Central memory CD4-positive, alpha-beta T cell (primary cell): ENCODE results near the gene AMPD2.
A peak's percentile ranks its signal among the peaks of the same experiment; 100 is the strongest.

Source experiments
- DNase-seq: peaks from one replicate; pipeline ENCODE4 v3.0.0; 2022
- total RNA-seq, 3 experiments: gene quantifications; one replicate each; lab custom pipeline; 2026; lab: John Stamatoyannopoulos, UW

Gene AMPD2
- total RNA-seq = 54.5 to 122 (median 107) reads per million in 3 experiments

DNA sequence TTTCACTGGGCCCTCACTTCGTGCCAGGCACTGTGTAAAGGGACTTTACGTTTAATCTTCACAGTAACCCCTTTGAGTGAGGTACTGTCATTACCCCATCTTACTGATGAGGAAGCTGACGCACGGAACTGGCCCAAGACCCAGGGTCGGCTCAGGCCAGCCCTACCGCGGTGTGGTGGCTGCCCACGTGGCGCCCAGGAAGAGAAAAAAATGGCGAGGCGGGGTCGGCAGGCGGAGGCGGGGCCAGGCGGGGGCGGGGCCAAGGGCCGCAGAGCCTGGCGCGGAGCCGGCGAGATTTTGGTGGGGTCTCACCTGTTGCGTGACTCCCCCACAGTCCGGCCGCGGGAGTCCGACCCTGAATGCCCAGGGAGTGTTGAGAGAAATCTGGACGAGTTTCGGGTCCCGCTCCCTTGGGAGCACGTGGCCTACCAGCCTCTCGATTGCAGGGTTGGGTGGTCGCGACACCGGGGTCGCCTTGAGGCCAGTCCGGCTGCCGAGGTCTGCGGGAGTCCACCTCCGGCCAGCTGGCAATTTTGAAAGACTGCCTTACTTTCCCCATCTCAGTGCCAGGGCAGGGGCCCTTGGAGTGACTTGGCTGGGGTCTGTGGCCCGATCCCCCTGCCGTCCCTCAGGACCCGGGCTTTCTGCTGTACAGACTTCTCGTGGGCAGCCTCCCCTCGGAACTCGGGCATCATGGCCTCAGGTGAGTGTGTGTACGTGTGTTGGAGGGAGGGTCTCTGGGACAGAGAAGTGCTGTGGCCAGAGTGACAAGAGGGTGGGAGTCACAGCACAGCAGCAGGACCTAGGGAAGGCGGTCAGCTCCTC is at the start of gene AMPD2, which contains the start of gene GNAT2:
TSS of gene AMPD2 (plus strand) at position 262 of the 825 bp plus-strand sequence. CDS start 1,339 bp downstream, outside the sequence.
TSS of gene GNAT2 (minus strand) at position 41 of the 825 bp plus-strand sequence. CDS start 6,746 bp downstream, outside the sequence.
- DNase-seq = peak; percentile 72

DNA sequence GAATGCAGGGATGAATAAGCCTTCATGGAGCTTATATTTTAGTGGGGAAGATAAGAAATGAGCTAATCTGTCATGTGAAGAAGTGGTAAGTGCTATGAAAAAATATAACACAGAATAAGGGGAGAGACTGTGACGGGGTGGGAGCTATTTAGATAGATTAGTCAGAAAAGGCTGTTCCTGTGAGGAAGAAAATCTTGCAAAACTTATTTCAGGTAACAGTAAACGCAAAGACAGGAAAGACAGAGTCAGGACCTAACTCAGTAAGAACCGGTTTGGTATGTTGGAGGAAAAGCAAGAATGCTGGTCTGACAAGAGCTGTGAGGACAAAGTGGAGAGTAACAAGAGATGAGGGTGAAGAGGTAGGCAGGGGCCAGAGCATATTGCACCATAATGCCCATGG is 49.2 kb upstream of the AMPD2 start:
- no peak for DNase-seq

DNA sequence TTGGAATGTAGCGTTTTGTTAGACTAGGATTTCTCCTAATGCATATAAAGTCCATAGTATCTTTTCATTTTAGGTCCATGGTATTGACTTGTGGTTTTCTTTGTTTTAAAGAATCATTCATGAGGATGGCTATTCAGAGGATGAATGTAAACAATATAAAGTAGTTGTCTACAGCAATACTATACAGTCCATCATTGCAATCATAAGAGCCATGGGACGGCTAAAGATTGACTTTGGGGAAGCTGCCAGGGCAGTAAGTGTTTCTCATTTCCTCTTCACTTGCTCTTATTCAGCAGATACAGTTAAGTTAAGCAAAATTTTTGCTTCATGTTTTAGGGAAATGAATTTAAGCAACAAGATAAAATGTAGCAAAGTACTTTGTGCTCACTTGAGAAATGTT is 45.9 kb upstream of the AMPD2 start:
- no peak for DNase-seq

DNA sequence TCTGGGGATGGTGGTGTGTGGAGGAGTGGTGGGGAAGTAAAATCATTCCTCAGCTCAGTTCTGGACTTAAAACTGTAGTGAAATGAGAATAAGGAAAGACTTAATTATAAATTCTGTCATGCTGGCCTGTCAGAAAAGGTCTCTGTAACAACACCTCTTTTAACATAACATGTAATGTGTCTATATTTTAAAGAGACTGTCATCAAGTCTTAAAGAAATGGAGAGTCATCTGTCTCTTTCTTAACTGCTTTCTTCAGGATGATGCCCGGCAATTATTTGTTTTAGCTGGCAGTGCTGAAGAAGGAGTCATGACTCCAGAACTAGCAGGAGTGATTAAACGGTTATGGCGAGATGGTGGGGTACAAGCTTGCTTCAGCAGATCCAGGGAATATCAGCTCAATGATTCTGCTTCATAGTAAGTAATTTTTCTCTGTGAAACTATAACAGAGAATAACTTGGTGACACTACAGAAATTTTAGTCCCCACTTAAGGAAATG is 40.6 kb upstream of the AMPD2 start:
- DNase-seq = no peak

DNA sequence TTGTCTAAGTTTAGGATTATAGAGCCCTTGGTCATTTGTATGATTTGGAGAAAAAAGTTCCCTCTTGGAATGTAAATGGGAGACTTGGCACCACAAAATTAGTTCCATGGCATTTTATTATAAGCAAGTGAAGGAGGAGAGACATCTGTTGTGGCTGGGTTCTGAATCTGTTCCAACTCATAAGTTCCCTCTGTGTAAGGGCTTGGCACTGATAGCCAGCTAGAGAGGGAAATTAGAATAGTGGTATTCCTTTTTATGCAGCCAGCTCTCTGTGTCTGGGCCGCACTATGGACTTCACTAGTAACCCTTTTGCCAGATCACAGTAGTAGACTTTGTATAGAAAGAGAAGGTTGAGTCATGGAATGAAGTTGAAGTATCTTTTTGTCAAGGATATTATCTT is 40.1 kb upstream of the AMPD2 start:
- no peak for DNase-seq

DNA sequence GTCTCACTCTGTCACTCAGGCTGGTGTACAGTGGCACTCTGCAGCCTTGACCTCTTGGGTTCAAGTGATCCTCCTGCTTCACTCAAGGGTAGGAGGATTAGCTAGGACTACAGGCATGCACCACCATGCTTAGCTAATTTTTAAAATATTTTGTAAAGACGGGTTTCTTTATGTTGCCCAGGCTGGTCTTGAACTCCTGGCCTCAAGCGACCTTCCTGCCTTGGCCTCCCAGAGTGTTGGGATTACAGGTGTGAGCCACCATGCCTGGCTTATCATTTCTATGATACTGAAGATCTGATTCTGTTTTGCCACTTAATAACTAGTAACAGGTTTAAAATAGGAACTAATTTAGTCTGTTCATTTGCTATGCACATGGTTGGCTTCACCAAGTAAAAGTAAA is 37.6 kb upstream of the AMPD2 start:
- no peak for DNase-seq

DNA sequence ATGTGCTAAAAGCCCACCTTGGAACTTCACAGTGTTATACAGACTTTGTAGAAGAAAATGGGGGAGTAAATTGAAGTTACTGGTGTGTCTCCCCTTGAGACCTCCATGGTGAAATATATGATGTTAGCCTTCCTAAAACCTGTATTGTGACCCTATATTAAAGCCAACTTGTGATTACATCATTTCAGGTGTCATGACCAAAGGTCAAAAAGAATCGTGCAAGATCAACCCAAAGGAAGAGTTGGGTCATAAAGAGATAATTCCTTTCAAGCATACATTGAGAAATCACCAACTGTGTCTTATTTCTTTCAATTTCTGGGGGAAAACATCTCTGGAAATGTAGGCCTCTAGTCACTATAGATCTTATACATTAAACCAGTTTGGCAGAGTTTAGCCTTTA is 34.9 kb upstream of the AMPD2 start:
- DNase-seq = no peak

DNA sequence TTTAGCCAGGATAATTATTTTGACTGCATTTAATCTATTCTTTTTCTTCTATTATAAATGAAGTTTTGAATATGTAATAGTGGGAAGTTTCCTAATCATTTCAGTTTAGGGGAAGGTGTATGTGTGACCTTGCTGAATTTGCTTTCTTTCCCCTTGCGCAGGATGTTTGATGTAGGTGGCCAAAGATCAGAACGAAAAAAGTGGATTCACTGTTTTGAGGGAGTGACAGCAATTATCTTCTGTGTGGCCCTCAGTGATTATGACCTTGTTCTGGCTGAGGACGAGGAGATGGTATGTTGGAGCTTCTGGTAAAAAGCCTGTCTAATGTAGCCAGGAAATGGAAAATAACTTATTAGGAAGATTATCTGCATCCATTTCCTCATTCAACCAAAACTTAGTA is 33.6 kb upstream of the AMPD2 start:
- DNase-seq = no peak

DNA sequence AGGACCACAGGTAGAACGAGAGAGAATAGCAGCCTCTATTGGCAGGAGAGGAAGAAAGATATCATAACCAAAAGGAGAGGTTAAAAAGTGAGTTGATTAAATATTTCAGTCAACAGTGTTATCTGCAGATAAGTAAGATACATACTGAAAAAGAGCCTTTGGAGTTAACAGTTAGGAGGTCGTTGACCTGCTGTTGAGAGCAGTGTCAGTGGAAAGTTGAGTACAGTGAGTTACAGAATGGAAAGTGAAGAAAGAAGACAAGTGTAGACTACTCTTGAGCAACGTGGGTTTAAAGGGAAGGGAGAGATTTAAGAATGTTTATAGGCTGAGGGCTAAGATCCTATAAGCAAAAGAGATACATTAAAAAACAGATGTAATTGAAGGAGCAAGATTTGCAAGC is 30.5 kb upstream of the AMPD2 start:
- DNase-seq = no peak

DNA sequence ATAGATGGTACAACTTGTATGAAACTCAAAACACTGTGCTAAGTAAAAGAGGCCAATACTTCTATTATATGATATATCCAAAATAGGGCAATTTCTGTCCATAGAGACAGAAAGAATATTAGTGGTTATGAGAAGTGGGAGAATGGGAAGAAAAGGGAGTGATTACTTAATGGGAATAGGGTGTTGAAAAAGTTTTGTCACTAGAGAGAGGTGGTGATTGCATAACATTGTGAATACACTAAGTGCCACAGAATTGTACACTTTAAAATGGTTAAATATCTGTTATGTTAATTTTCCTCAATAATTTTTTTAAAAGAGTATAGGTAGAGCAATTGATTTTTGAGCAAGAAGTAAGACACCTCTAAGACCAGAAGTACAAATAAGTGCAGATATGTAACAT is 30.0 kb upstream of the AMPD2 start:
- DNase-seq = no peak

DNA sequence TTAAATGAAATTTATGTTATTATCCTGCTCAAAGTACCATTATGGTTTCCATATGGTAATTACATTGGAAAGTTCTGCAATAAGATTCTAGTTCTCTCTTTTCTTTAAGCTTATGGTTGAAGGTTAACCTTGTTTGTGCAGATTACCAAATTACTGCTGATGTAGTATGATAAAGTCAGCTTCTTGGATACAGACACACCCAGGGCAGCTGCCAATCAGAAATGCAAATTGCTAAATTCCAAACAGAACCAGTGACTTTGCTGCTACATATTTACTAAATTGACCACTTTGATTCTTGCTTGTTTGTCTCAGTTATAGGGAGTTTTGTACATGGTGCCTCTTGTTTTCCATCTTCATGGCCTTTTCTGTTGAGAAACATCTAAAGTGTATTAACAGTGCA is 26.7 kb upstream of the AMPD2 start:
- DNase-seq = no peak

DNA sequence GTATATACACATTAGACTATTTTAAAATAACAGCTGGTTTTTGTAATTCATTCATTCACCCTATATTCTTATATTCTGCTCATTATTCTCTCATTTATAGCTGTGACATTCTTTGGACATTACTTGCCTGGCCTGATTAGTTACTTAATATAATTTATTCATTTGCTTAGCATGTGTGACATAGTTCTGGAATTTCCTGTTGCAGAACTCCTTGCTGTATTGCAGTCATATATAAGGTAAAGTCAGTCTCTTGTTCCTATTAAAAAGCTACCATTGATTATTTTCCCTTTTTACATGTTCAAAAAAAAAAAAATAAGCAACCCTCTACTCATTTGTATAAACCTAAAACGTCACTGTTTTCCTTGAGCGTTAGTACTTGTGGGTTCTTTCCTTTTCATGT is 24.1 kb upstream of the AMPD2 start:
- no peak for DNase-seq

DNA sequence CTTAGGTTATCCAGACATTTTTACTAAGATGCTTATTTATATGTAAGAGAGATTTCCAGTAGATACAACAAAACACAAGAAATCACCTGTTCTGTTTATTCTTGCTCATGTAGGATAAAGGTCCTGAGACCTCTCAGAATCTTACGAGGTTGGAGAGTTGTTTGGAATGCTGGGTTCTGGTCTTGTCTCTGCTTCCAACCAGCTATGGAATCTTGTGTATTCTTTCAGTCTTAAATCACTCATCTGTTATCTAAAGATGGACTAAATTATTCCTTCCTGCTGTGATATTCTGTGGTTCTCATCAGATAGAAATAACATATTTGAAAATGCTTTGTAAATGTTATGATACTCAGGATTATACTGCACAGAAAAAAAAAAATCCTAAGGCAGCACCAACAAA is 21.5 kb upstream of the AMPD2 start:
- DNase-seq = no peak

DNA sequence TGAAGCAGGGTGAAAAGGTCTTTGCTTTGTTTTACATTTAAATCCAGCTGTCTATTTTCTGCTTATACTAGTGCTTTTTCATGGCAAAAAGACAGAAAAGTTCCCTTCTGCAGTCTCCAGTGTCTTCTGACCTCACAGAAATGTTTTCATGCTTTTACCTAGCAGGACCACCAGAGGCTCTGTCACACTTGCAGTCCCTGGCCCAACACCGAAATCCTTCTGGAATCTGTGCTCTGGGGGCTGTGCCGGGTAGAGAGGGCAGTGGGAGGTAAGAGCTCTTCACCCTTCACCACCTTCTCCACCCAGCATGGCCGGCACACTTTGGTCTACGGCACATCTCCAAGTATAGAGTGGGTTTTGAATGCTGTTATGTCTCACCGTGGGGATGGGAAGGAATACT is 21.0 kb upstream of the AMPD2 start:
- DNase-seq = no peak

DNA sequence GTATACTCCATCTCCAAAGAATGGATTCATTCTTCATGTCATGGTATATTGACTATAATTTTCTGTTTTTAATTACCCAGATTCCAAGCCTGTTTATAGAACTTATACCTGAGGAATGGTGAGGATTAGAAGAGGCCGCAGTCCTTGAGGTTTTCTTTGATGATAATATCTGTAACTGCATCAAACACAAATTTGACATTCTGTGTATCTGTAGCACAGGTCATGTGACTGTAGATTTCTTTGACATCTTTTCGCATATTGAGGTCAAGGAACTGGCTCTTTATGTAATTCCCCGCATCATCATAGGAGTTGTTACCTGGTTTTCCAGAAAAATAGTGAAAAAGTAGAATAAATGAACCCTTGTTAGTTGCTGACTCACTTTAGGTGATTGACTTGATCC is 16.4 kb upstream of the AMPD2 start:
- peak; percentile 32 for DNase-seq

DNA sequence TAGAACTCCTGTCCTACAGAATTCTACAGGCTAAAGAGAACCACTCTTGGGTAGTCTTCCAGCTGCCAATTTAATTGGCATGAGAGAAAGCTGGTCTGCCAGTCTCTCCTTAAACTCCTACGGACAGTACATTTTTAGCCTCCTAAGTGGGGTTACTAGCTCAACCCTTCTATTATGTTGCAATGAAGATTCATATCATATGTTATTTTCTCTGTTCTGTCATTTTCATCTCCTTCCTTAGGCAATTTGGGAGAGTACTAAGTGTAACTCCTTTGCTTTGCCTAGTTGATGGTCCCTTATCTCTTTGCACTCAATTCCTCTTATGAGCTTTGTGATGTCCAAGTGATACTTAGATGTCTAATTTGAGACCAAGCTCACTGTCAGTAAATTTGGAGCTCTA is 14.3 kb upstream of the AMPD2 start:
- DNase-seq = no peak

DNA sequence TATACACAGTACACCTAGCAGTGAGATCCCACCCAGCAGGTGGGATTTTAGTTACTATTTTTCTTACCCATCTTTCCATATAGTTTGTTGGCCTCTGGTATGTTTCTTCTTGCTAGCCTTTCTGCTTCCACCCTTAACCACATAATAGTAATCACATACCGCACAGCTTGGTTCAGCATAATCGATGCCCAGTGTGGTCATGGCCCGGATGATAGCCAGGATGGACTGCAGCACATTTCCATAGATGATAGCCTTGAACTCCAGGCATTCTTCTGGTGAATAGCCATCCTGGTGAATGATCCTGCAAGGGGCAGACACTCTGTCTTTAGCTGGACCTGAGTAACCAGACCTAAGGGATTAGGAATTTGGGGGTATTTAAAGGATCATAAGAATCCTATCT is 9.8 kb upstream of the AMPD2 start:
- DNase-seq = no peak

DNA sequence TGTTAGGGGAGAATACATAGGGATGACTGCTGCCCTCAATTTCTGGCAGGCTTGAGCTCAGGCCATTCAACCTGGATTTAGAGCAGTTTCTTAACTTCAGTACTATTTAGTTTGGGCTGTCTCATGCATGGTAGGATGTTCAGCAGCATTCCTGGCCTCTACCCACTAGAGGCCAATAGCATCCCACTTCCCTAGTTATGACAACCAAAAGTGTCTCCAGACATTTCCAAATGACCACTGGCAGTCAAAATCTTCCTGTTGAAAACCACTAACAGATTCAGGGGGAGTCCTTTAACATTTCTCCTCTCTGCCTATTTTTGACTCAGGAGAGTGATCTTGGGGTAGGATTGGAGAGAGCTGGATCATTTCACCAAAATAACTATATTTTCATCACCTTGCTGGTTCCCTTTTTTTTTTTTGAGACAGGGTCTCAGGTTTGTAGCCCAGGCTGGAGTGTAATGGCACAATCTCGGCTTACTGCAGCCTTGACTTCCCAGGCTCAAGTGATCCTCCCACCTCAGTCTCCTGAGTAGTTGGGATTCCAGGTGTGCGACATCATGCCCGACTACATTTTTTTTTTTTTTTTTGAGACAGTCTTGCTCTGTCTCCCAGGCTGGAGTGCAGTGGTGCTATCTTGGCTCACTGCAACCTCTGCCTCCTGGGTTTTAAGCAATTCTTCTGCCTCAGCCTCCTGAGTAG is 8.9 kb upstream of the AMPD2 start:
- no peak for DNase-seq

DNA sequence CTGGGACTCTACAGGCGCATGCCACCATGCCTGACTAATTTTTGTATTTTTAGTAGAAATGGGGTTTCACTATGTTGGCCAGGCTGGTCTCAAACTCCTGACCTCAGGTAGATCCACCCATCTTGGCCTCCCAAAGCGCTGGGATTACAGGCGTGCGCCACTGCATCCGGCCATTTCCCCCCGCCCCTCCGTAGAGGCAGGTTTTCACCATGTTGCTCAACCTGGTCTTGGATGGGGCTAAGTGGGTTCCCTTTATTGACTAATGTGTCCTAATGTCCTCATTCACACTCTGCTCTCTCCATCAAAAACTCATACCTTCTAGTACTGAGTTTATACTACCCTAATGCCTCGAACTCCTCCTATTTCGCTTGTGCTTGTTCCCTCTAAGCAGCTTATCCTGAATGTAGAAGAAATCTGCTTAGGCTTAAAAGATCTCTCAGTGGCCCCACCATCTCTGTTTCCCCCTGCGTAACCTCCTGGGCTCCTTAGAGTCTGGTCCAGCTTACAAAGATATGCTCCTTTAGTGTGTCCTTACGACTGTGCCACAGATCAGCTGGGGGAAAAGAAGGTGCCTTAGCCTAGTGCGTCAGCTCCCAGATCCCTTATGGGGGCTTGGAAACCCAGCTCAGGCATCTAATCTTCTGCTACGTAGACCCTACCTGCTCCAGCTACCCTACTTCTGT is 8.2 kb upstream of the AMPD2 start:
- no peak for DNase-seq

DNA sequence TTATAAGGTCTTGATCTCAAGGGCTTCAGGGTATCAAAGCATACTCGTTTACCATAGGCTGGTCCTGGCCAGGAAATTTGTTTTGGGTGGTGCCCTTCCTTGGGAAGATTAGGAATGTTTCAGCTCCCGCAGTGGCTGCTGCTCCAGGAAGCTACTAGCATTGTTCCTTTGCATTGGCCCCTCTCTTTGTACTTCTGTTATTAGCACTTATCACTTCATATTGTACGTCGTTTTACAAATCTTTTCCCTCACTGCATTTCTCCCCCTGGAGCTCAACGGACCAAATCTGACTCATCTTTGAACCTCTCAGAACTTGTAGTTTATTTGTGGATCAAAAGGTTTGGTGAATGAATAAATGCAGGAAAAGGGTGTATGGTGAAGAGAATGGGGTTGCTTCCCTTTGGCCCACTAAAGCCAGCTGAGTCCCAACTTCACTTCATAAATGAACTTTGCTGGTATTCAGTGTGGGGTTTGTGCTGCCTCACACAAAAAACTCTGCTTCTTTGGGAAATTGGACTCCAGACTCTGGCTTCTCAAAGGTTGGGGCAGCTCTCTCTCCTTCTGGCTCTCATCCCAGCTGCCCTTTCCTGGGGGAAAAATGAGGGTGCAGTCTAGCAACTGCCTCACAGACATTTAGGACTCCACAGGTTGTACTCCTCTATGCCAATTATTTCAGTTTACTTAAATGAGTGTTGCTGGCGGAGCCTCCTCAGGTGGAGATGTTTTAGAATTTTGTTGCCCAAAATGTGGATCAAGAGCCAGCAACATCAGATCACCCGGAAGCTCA is 6.1 kb upstream of the AMPD2 start:
- no peak for DNase-seq

DNA sequence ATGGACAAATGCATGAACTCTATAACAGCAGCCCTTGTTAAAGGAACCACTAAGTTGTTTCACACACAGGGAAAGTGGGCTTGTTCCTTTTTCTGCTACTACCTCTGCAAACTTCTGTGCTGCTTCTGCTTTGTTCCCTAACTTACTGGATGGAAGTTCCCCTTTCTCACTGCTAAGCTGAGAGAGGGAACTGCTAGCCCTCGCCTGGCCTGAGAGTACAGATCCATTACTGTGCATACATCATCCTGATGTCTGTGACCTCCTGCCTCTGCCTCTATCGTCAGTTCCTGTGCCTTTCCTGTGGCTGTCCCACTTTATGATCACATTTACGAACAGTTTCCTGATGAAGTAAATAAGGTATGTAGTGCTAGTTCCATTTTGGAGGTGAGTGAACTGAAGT is 3.8 kb upstream of the AMPD2 start:
- peak; percentile 59 for DNase-seq

DNA sequence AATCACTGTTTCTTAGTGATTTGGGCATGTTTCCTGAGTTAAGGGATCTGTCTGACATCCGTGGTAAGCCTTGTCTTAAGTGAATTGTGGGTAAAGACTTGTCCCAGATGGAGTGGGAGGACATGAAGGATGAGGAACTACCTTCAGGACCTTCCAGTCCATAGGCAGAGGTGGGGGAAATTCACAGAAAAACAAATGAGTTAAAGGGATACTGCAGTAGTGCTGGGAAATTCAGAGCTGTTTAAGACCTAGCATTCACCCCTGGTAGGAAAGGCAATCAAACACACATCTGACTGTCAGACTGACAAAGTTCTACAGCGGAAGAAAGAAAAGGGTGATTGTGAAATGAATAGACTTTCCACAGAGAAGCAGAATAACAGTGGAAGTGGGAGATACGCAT is 3.2 kb upstream of the AMPD2 start:
- no peak for DNase-seq
